Measurements from ENCODE around the gene SDHD.
"Not testable (repeated sequence)": the region's sequence is repeated elsewhere in the genome, so short reads cannot be mapped to it uniquely, and the experiment has no call there.

DNA sequence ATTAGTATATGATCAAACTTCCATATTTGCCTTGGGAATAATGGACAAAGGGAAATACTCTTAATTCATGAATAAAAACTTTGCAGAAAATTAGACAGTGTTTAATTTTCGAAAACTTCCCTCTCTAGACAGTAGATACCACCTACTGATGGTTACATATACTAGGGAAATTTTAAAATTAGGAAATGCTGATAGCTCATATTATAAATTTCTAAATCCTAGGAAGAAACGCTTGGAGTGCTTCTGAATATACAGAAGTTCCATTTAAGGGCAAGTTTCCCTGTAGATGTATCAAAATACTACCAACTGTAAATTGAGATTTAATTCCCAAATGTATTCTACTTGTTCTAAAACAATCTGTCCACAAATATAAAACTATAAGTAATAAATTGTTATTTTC lies 8.6 kb downstream of the SDHD start:
- TF ChIP-seq, protein P1, sequence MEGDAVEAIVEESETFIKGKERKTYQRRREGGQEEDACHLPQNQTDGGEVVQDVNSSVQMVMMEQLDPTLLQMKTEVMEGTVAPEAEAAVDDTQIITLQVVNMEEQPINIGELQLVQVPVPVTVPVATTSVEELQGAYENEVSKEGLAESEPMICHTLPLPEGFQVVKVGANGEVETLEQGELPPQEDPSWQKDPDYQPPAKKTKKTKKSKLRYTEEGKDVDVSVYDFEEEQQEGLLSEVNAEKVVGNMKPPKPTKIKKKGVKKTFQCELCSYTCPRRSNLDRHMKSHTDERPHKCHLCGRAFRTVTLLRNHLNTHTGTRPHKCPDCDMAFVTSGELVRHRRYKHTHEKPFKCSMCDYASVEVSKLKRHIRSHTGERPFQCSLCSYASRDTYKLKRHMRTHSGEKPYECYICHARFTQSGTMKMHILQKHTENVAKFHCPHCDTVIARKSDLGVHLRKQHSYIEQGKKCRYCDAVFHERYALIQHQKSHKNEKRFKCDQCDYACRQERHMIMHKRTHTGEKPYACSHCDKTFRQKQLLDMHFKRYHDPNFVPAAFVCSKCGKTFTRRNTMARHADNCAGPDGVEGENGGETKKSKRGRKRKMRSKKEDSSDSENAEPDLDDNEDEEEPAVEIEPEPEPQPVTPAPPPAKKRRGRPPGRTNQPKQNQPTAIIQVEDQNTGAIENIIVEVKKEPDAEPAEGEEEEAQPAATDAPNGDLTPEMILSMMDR (IDR thresholded peaks at IDR 0.05) = not testable (repeated sequence)
- TF ChIP-seq POLR2A (IDR thresholded peaks at IDR 0.05) = not testable (repeated sequence)
